Upper lobe of left lung (tissue), 4 donors: ENCODE results near the gene SLC35E3.

ENCODE experiments used
- POLR2A ChIP-seq, 4 donors: fragments of 450-650 bp; IDR thresholded peaks; one replicate each; pipeline ENCODE4 v1.5.1; 2016 to 2017; ENCODE audit warnings: antibody characterized with exemption in 4 of 4, mild to moderate bottlenecking in 2 of 4
- POLR2AphosphoS5 ChIP-seq, 2 donors: sonication (generic); formaldehyde crosslinking; IDR thresholded peaks; one replicate each; pipeline ENCODE4 v1.5.1; 2017; ENCODE audit warnings: antibody characterized with exemption in 2 of 2
- TF ChIP-seq, protein P1 (sequence below), 6 experiments: fragments of 450-650 bp in 4 of 6; fragments of 200-600 bp in 2 of 6; sonication (generic) in 2 of 6; IDR thresholded peaks; one replicate each; pipeline ENCODE4 v1.5.1; 2016 to 2019; ENCODE audit warnings: antibody characterized with exemption in 6 of 6

DNA sequence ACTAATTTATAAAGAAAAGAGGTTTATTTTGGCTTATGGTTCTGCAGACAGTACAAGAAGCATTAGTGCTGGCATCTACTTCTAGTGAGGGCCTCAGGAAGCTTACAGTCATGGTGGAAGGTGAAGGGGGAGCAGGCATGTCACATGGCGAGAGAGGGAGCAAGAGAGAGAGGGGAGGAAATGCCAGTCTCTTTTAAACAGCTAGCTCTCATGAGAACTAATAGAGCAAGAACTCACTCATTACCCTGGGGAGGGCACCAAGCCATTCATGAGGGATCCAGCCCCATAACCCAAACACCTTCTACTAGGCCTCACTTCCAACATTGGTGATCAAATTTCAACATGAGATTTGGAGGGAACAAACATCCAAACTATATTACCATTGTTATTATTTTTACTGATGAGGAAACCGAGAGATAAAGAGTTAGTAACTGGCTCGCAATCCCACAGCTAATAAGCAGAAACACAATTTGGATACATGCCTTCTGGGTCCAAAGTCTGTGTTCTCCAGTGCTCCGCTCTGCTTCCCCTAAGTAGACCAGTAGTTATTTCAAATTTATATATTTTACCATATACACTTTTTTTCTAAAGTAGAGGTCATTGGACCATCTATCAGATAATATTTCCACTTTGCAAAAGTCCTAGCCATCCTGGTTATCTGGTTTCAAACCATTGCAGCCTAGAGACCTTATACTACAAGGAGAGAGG is 9.7 kb downstream of the SLC35E3 start:
- TF ChIP-seq POLR2A (IDR thresholded peaks at IDR 0.05) (no peak), POLR2AphosphoS5 (IDR thresholded peaks at IDR 0.05) (no peak)
- TF ChIP-seq, protein P1, sequence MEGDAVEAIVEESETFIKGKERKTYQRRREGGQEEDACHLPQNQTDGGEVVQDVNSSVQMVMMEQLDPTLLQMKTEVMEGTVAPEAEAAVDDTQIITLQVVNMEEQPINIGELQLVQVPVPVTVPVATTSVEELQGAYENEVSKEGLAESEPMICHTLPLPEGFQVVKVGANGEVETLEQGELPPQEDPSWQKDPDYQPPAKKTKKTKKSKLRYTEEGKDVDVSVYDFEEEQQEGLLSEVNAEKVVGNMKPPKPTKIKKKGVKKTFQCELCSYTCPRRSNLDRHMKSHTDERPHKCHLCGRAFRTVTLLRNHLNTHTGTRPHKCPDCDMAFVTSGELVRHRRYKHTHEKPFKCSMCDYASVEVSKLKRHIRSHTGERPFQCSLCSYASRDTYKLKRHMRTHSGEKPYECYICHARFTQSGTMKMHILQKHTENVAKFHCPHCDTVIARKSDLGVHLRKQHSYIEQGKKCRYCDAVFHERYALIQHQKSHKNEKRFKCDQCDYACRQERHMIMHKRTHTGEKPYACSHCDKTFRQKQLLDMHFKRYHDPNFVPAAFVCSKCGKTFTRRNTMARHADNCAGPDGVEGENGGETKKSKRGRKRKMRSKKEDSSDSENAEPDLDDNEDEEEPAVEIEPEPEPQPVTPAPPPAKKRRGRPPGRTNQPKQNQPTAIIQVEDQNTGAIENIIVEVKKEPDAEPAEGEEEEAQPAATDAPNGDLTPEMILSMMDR (IDR thresholded peaks at IDR 0.05) = no peak
